IPS-18c (cell line): Measurements from ENCODE around the gene SDHA.
"Not testable (repeated sequence)": the region's sequence is repeated elsewhere in the genome, so short reads cannot be mapped to it uniquely, and the experiment has no call there.

Experiments used
- H3K4me3 ChIP-seq: 2 replicates; pipeline ENCODE4 v1.7.0; 2013; ENCODE audit warnings: low read depth, mild to moderate bottlenecking, low read length, moderate library complexity; ENCODE audit not compliant: insufficient read depth
- H3K9me3 ChIP-seq: one replicate; pipeline ENCODE4 v1.6.1; 2013; ENCODE audit warnings: mild to moderate bottlenecking, low read length, moderate library complexity; ENCODE audit not compliant: control insufficient read depth, insufficient read depth

The SDHA gene

DNA sequence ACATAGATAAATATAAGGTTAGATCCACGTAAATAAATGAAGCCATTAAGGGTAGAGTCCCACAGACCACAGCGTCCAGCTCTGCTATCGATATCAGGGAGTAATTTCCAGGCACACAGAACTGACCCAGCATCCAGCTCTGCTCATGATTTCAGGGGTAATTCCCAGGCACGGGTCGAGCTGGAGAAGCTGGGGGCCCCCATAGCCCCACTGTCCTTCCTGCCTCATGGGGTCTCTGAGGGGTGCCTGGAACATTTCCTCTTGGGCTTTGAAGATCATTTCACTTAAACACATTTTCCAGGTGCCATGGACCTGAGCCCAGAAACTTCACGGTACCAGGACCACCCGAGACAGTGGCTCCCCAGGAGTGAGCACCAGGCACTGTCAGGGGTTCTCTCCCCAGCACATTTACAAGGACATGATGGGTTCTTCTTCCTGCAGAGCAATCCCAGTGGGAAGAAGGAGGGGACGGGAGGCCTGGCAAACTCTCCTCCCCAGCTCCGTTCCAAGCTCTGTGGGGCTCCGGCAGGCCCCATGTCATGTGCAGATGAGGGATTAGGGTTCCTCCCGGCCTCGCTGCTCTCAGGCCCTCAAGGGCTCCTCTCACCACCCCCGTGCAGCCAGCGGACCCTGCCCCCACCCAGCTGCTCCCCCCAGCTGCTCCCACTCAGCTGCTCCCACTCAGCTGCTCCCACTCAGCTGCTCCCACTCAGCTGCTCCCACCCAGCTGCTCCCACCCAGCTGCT lies 80.0 kb downstream of the SDHA start:
- not testable (repeated sequence) for H3K9me3 ChIP-seq, H3K4me3 ChIP-seq

DNA sequence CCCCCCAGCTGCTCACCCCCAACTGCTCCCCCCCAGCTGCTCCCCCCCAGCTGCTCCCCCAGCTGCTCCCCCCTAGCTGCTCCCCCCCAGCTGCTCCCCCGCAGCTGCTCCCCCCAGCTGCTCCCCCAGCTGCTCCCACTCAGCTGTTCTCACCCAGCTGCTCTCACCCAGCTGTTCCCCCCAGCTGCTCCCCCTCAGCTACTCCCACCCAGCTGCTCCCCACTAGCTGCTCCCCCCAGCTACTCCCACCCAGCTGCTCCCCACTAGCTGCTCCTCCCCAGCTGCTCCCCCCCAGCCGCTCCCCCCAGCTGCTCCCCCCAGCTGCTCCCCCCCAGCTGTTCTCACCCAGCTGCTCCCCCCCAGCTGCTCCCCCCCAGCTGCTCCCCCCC lies 80.6 kb downstream of the SDHA start:
- H3K4me3 ChIP-seq: no peak overlapping the region
- H3K9me3 ChIP-seq: peaks cover 2% of the 10 kb centered on the region

DNA sequence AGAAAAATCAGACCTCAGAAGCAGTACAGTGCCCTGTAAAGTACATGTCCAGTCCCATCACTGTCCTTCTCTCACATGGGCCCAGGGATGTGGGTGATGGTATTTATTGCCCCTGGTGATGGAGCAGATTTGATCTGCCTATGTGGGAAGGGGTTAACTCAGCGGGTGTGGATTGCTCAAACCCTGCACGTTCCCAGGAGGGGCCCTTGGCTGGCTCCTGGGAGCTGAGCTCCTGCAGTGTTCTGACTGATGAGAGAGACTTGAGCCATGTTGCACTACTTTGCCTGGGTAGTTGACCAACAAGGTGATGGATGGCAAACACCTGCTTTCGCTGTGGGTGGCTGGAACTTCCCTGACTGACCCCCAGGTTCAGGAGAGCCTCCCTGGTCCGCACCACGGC lies 81.8 kb downstream of the SDHA start:
- not testable (repeated sequence) for H3K9me3 ChIP-seq, H3K4me3 ChIP-seq

GRCh38 chr5:300691-301435 lies 82.7 kb downstream of the SDHA start:
- not testable (repeated sequence) for H3K4me3 ChIP-seq, H3K9me3 ChIP-seq

DNA sequence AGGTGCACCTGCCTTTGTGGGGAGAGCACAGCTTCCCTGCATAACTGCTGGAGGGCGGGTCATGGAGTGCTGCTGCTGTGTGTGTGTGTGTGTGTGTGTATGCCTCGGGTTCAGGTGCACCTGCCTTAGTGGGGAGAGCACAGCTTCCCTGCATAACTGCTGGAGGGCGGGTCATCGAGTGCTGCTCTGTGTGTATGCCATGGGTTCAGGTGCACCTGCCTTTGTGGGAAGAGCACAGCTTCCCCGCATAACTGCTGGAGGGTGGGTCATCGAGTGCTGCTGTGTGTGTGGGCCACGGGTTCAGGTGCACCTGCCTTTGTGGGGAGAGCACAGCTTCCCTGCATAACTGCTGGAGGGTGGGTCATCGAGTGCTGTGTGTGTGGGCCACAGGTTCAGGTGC lies 84.3 kb downstream of the SDHA start:
- H3K4me3 ChIP-seq, H3K9me3 ChIP-seq: not testable (repeated sequence)

DNA sequence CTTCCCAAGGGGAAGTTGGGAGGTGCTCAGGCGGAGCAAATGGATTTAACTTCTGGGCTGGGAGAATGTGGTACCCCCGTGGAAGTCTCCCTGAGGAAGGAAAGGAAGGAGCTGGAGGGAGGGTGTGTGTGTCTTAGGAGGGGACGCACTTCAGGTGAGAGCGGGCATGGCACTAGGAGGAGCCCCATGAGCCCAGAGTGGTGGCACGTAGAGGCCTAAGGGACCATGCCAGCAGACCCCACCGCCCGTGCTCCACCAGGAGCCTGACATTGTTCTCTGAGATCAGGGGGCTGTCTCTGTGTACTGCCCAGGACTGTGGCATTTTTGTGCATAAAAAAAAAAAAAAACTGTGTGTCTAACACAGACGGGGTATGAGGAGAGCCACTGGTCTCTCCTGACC lies 84.8 kb downstream of the SDHA start:
- H3K4me3 ChIP-seq: no peak overlapping the region
- peaks cover 2% of the 10 kb centered on the region for H3K9me3 ChIP-seq

GRCh38 chr5:303741-304140 lies 85.6 kb downstream of the SDHA start:
- H3K9me3 ChIP-seq, H3K4me3 ChIP-seq: not testable (repeated sequence)

GRCh38 chr5:305050-305449 lies 86.9 kb downstream of the SDHA start:
- Histone ChIP-seq H3K9me3 (peaks cover 2% of the 10 kb centered on the region), H3K4me3 (no peak overlapping the region)

- no peak overlapping the region for H3K4me3 ChIP-seq
- peaks cover 2% of the 10 kb centered on the region for H3K9me3 ChIP-seq
Measured at GRCh38 chr5:305459-305858, 87.3 kb downstream of the SDHA start.

DNA sequence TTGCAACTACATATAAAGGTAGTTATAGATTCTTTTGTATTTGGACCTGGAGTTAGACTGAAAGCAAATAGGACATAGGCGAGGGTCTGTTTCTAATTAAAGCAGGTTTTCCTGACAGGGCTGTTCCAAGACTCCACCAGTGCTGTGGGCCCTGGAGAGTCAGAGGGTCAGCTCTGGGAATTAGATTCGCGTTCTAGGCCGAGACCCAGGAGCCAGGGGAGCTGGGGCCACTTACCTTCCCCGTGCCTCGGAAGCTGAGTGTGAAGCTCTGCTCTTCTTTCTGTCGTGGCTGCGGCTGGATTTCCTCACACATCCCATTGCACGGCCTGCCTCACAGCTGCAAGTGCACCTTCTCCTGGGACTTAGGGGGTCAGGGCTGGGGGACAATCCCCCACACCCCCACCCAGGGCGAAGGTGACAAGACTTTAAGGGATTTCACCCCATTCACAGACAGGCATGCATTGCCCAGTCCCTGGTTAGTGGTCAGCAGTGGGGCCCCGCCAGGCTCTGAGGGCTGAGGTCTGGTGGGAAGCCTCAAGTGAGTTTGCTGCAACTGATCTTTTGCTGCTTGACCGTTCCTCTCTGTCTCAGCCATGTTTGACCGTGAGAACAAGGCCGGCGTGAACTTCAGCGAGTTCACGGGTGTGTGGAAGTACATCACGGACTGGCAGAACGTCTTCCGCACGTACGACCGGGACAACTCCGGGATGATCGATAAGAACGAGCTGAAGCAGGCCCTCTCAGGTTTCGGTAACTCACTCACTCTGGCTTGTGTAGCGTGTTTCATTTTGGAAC lies 88.1 kb downstream of the SDHA start:
- Histone ChIP-seq H3K4me3 (no peak overlapping the region), H3K9me3 (peaks cover 2% of the 10 kb centered on the region)
